IPS-NIHi7 (cell line): Measurements from ENCODE around the gene TMEM238.
"Not testable (repeated sequence)": the region's sequence is repeated elsewhere in the genome, so short reads cannot be mapped to it uniquely, and the experiment has no call there.

Source experiments
- DNase-seq: peaks from one replicate; pipeline ENCODE4 v3.0.0; 2012; ENCODE audit warnings: mixed read lengths; ENCODE audit errors: extremely low spot score

Gene TMEM238

DNA sequence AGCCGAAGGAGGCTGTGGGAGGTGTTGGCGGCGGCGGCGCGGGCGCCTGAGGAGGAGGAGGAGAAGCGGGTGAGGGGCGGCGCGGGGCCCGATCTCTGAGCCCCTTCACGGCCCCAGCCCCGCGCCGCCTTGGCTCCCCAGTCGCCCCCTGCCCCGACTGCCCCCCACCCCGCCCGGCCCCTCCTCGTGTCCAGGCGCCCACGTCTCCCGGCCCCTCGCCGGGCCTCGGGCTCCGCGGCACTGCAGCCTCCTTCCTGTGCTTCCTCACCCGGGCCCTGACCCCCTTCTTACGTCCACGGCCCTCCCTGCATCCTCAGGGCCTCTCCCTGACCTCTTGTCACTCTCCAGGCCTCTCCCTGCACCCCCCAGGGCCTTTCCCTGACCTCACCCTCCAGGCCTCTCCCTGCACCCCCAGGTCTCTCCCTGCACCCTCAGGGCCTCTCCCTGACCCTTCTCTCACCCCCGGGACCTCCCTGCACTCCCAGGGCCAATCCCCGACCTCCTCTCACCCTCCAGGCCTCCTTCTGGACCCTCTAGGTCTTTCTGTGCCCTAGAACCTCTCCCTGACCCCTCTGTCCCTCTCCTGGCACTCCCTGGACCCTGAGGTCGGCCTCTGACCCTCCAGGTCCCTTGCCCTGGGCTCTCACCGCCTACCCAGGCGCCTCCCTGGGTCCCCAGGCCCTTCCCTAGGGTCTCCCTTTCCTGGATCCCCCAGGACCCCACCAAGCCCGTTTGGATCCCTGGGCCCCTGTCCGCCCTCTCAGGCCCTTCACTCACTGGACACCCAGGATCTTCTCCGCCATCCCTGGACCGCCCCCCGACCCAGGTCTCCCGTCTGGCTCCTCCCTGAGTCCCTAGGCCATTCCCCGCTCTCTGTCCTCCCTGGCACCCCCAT is 44.0 kb downstream of the TMEM238 start:
- no peak for DNase-seq

DNA sequence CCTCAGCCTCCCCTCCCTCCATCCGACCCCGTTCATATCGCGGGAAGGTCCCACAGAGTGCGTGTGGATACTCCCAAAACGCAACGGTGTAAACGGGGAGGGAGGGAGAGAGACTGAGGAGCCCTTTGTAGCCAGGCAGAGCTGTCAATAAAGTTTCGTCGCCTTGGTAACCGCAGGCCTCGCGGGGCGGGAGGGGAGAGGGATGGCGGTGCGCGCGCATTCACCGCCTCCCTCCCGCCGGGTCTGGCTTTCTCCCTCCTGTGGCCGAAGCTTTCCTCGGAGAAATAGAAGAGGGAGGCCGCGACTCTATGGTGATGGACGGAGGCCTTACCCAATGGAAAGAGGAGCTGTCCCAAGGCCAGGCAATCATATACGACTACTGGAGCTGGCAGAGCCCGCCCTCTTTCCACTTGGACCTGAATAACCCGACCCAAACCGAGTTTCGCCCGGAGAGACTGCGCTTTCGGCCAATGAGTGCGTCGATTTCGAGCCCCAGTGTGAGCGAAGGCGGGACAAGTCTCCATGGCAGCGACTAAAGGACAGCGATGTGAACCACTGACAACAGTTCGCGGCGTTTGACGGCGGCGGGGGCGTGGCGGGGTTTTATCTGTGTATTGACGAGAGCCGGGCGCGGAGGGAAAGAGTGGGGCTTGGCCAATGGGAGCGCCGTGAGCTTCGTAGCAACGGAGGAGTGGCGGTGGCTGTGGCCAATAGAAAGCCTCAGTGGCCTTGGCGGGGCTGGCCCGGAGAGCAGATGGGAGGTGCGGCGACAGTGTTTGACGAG is 44.8 kb downstream of the TMEM238 start, which contains the start of gene KMT5C:
Gene KMT5C, plus strand, starts transcription at position 772 of the 784 bp plus-strand sequence. CDS start 2,061 bp downstream, outside the sequence.
- DNase-seq: peak; percentile 99

DNA sequence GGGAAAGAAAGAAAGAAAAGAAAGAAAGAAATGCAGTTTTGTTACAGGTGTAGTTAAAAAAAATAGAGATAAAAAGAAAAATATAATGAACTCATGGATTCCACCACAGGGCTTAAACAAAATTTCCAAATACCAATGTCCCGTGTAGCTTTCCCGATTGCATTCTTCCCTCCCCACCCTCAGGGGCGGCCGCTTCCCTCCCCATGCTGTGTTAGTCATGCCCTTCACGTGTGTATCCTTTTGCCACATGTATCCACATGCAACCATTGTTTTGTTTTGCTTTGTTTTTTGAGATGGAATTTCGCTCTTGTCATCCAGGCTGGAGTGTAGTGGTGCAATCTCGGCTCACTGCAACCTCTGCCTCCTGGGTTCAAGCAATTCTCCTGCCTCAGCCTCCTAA is 48.0 kb downstream of the TMEM238 start:
- no peak for DNase-seq

DNA sequence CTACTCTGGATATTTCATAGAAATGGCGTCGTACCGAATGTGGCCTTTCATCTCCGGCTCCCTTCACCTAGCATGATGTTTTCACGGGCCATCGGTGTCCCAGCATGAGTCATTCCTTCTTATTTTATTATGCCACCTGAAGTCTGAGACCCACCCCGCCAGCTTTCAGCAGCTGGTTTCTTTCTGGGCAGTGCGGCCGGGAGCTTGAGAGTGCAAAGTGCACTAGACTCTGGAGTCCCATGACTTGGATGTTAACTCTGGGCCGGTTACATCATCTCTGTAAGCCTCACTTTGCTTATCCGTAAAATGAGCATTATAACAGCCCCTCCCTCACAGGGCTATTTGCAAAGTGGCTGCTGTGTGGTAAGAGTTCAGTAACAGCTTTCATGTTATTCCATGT is 50.2 kb downstream of the TMEM238 start:
- no peak for DNase-seq

DNA sequence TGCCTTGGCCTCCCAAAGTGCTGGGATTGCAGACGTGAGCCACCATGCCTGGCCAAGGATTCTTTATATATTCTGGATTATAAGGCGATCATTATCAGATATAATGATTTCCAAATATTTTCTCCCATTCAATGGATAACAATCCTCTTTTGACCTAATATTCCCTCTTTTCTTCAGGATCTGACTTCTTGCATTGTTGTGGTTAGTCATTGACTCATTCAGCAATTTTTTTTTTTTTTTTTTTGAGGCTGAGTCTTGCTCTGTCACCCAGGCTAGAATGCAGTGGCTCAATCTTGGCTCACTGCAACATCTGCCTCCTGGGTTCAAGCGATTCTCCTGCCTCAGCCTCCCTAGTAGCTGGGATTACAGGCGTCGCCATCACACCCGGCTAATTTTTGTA is 54.3 kb downstream of the TMEM238 start:
- not testable (repeated sequence) for DNase-seq
